ENCODE results near the gene CELF2.
"Not testable (repeated sequence)": the region's sequence is repeated elsewhere in the genome, so short reads cannot be mapped to it uniquely, and the experiment has no call there.

The CELF2 gene

DNA sequence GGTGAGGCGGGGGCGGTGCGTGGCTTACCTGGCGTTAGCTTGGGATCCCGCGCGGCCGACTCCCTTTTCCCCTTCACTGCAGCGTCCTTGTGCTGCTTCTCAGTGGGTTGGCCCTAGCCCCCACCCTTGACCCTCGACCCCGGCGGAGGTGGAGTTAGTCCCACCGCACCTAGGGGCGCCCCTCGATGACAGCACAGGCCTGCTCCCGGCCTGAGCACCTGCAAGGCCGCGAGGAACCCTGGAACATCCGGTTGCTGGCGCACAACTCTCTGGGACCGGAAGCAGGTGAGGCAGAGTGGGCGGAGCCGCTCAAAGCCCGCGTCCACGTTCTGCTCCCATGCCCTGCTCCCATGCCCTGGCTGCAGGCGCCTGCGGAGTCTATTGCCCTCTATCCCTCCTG is 326.9 kb downstream of the CELF2 start:
- H3K9ac ChIP-seq (ENCODE audit: low read length) = no peak overlapping the region
- H3K27ac ChIP-seq (ENCODE audit: low read depth, low read length) = no peak overlapping the region
- no peak overlapping the region for H2BK5ac ChIP-seq (ENCODE audit: low read depth, low read length, poor library complexity)
- H3K14ac ChIP-seq (ENCODE audit: low read length) = no peak overlapping the region
- H4K12ac ChIP-seq (ENCODE audit: low read depth, low read length) = no peak overlapping the region
- H3K9me3 ChIP-seq (ENCODE audit: insufficient read depth, low read depth, low read length) = no peaks in the 10 kb centered on the region
- no peak overlapping the region for H2BK120ac ChIP-seq (ENCODE audit: insufficient read depth, low read length, poor library complexity)
- H3K79me2 ChIP-seq (ENCODE audit: control insufficient read depth, insufficient read depth, low read length, poor library complexity) = no peaks in the 10 kb centered on the region
- H3K36me3 ChIP-seq (ENCODE audit: control insufficient read depth in 1 of 2, insufficient read depth in 2 of 2, low read length in 2 of 2) = no peaks in the 10 kb centered on the region
- no peaks in the 10 kb centered on the region for H3K79me1 ChIP-seq (ENCODE audit: low read length)
- H3K4ac ChIP-seq (ENCODE audit: low read depth, low read length) = no peak overlapping the region
- H3K18ac ChIP-seq (ENCODE audit: low read length) = no peak overlapping the region
- H2BK12ac ChIP-seq (ENCODE audit: low read length) = no peak overlapping the region
- no CpG with 5 or more reads among the region's 28 CpGs for whole genome bisulfite sequencing (ENCODE audit: extremely low coverage, insufficient coverage, insufficient read length)
- H3K4me2 ChIP-seq (ENCODE audit: low read length) = no peak overlapping the region
- peaks cover 2% of the 10 kb centered on the region in 2 experiments for H3K4me1 ChIP-seq (ENCODE audit: control insufficient read depth in 1 of 2, insufficient read depth in 2 of 2, low read length in 2 of 2)
- no peak for DNase-seq
- no peak overlapping the region for H4K91ac ChIP-seq (ENCODE audit: low read depth, low read length)
- no peak overlapping the region for H3K4me3 ChIP-seq (ENCODE audit: low read depth, low read length)
- H3K23ac ChIP-seq (ENCODE audit: low read length) = no peak overlapping the region
- H4K8ac ChIP-seq (ENCODE audit: low read depth, low read length) = no peak overlapping the region
- no peak overlapping the region for H2AK5ac ChIP-seq (ENCODE audit: low read length)
- no peaks in the 10 kb centered on the region for H3K27me3 ChIP-seq (ENCODE audit: insufficient read depth, low read length)
- H2AFZ ChIP-seq (ENCODE audit: insufficient read depth, low read length, poor library complexity) = no peak overlapping the region

- Histone ChIP-seq H2AK5ac (ENCODE audit: low read length) (no peak overlapping the region), H3K18ac (ENCODE audit: low read length) (no peak overlapping the region), H3K4me3 (ENCODE audit: low read depth, low read length) (no peak overlapping the region), H3K4me1 (ENCODE audit: control insufficient read depth in 1 of 2, insufficient read depth in 2 of 2, low read length in 2 of 2) (peaks cover 2 to 8% of the 10 kb centered on the region in 2 experiments), H3K14ac (ENCODE audit: low read length) (no peak overlapping the region), H2BK120ac (ENCODE audit: insufficient read depth, low read length, poor library complexity) (no peak overlapping the region), H2BK5ac (ENCODE audit: low read depth, low read length, poor library complexity) (no peak overlapping the region), H3K27me3 (ENCODE audit: insufficient read depth, low read length) (no peaks in the 10 kb centered on the region), H3K27ac (ENCODE audit: low read depth, low read length) (no peak overlapping the region), H3K9me3 (ENCODE audit: insufficient read depth, low read depth, low read length) (no peaks in the 10 kb centered on the region), H3K4me2 (ENCODE audit: low read length) (no peak overlapping the region), H3K4ac (ENCODE audit: low read depth, low read length) (no peak overlapping the region), H4K91ac (ENCODE audit: low read depth, low read length) (no peak overlapping the region), H4K8ac (ENCODE audit: low read depth, low read length) (no peak overlapping the region), H2AFZ (ENCODE audit: insufficient read depth, low read length, poor library complexity) (no peak overlapping the region), H4K12ac (ENCODE audit: low read depth, low read length) (no peak overlapping the region), H3K9ac (ENCODE audit: low read length) (no peak overlapping the region), H3K79me1 (ENCODE audit: low read length) (no peaks in the 10 kb centered on the region), H2BK12ac (ENCODE audit: low read length) (no peak overlapping the region), H3K23ac (ENCODE audit: low read length) (no peak overlapping the region), H3K79me2 (ENCODE audit: control insufficient read depth, insufficient read depth, low read length, poor library complexity) (no peaks in the 10 kb centered on the region), H3K36me3 (ENCODE audit: control insufficient read depth in 1 of 2, insufficient read depth in 2 of 2, low read length in 2 of 2) (no peaks in the 10 kb centered on the region)
- DNase-seq = peak; percentile 57 to 64
- no CpG with 5 or more reads among the region's 10 CpGs for WGBS (ENCODE audit: extremely low coverage, insufficient coverage, insufficient read length)
Observed at GRCh38 chr10:11345224-11346054, 327.8 kb downstream of the CELF2 start.

GRCh38 chr10:11347580-11347979 is 329.9 kb downstream of the CELF2 start:
- not testable (repeated sequence) for DNase-seq; H3K14ac ChIP-seq (ENCODE audit: low read length); H3K23ac ChIP-seq (ENCODE audit: low read length); H2BK12ac ChIP-seq (ENCODE audit: low read length); H3K4me3 ChIP-seq (ENCODE audit: low read depth, low read length); H3K79me1 ChIP-seq (ENCODE audit: low read length); H3K4me2 ChIP-seq (ENCODE audit: low read length); H3K27ac ChIP-seq (ENCODE audit: low read depth, low read length); H4K8ac ChIP-seq (ENCODE audit: low read depth, low read length); H3K4me1 ChIP-seq (ENCODE audit: control insufficient read depth in 1 of 2, insufficient read depth in 2 of 2, low read length in 2 of 2); H3K79me2 ChIP-seq (ENCODE audit: control insufficient read depth, insufficient read depth, low read length, poor library complexity); H3K36me3 ChIP-seq (ENCODE audit: control insufficient read depth in 1 of 2, insufficient read depth in 2 of 2, low read length in 2 of 2); H3K27me3 ChIP-seq (ENCODE audit: insufficient read depth, low read length); H2BK5ac ChIP-seq (ENCODE audit: low read depth, low read length, poor library complexity); H2AK5ac ChIP-seq (ENCODE audit: low read length); H4K91ac ChIP-seq (ENCODE audit: low read depth, low read length); H3K9me3 ChIP-seq (ENCODE audit: insufficient read depth, low read depth, low read length); H2BK120ac ChIP-seq (ENCODE audit: insufficient read depth, low read length, poor library complexity); H2AFZ ChIP-seq (ENCODE audit: insufficient read depth, low read length, poor library complexity); H3K4ac ChIP-seq (ENCODE audit: low read depth, low read length); H4K12ac ChIP-seq (ENCODE audit: low read depth, low read length); H3K9ac ChIP-seq (ENCODE audit: low read length); H3K18ac ChIP-seq (ENCODE audit: low read length)
- WGBS (ENCODE audit: extremely low coverage, insufficient coverage, insufficient read length) = no CpG with 5 or more reads among the region's 5 CpGs

- no peaks in the 10 kb centered on the region for H3K9me3 ChIP-seq (ENCODE audit: insufficient read depth, low read depth, low read length)
- no peak overlapping the region for H4K8ac ChIP-seq (ENCODE audit: low read depth, low read length)
- H3K14ac ChIP-seq (ENCODE audit: low read length) = no peak overlapping the region
- H3K4me3 ChIP-seq (ENCODE audit: low read depth, low read length) = no peak overlapping the region
- no peak overlapping the region for H2BK120ac ChIP-seq (ENCODE audit: insufficient read depth, low read length, poor library complexity)
- no peaks in the 10 kb centered on the region for H3K27me3 ChIP-seq (ENCODE audit: insufficient read depth, low read length)
- H2AFZ ChIP-seq (ENCODE audit: insufficient read depth, low read length, poor library complexity) = no peak overlapping the region
- whole genome bisulfite sequencing (ENCODE audit: extremely low coverage, insufficient coverage, insufficient read length) = no CpG with 5 or more reads among the region's 9 CpGs
- no peak overlapping the region for H2BK5ac ChIP-seq (ENCODE audit: low read depth, low read length, poor library complexity)
- no peak overlapping the region for H3K18ac ChIP-seq (ENCODE audit: low read length)
- H4K91ac ChIP-seq (ENCODE audit: low read depth, low read length) = no peak overlapping the region
- H3K4ac ChIP-seq (ENCODE audit: low read depth, low read length) = no peak overlapping the region
- H3K23ac ChIP-seq (ENCODE audit: low read length) = no peak overlapping the region
- H3K9ac ChIP-seq (ENCODE audit: low read length) = no peak overlapping the region
- no peak overlapping the region for H4K12ac ChIP-seq (ENCODE audit: low read depth, low read length)
- no peak for DNase-seq
- no peak overlapping the region for H2AK5ac ChIP-seq (ENCODE audit: low read length)
- no peak overlapping the region for H2BK12ac ChIP-seq (ENCODE audit: low read length)
- peaks cover 2 to 5% of the 10 kb centered on the region in 2 experiments for H3K4me1 ChIP-seq (ENCODE audit: control insufficient read depth in 1 of 2, insufficient read depth in 2 of 2, low read length in 2 of 2)
- no peak overlapping the region for H3K27ac ChIP-seq (ENCODE audit: low read depth, low read length)
- H3K36me3 ChIP-seq (ENCODE audit: control insufficient read depth in 1 of 2, insufficient read depth in 2 of 2, low read length in 2 of 2) = no peaks in the 10 kb centered on the region
- H3K79me2 ChIP-seq (ENCODE audit: control insufficient read depth, insufficient read depth, low read length, poor library complexity) = no peaks in the 10 kb centered on the region
- H3K4me2 ChIP-seq (ENCODE audit: low read length) = no peak overlapping the region
- H3K79me1 ChIP-seq (ENCODE audit: low read length) = no peaks in the 10 kb centered on the region
Observed at GRCh38 chr10:11351801-11352200, 334.1 kb downstream of the CELF2 start.

All from trophoblast cell (in vitro differentiated cells and primary cell).